GM18519 (cell line): ENCODE data around the gene ADAMTS3.

Experiments
- ATAC-seq: cut with Tn5 transposase; IDR thresholded peaks from one replicate; pipeline ENCODE4 v1.9.1; 2021; ENCODE audit warnings: mild to moderate bottlenecking, moderate library complexity; ENCODE audit not compliant: unreplicated experiment, low FRiP score

Gene ADAMTS3

GRCh38 chr4:72568959-72569718, at the start of gene ADAMTS3:
Gene ADAMTS3 (minus strand): TSS chr4:72569221. CDS start chr4:72568762, 459 bp downstream.
- ATAC-seq = no peak

GRCh38 chr4:72613959-72614358, 44.9 kb upstream of the ADAMTS3 start:
- no peak for ATAC-seq

- no peak for ATAC-seq
Measured at GRCh38 chr4:72606751-72607150, 37.7 kb upstream of the ADAMTS3 start.

GRCh38 chr4:72604324-72604723, 35.3 kb upstream of the ADAMTS3 start:
- ATAC-seq = no peak

- ATAC-seq = no peak
Measured at GRCh38 chr4:72602396-72603376, 33.7 kb upstream of the ADAMTS3 start.

GRCh38 chr4:72591547-72592454, 22.8 kb upstream of the ADAMTS3 start:
- no peak for ATAC-seq

- ATAC-seq = no peak
Measured at GRCh38 chr4:72587334-72587733, 18.3 kb upstream of the ADAMTS3 start.

GRCh38 chr4:72582853-72583252, 13.8 kb upstream of the ADAMTS3 start:
- no peak for ATAC-seq

GRCh38 chr4:72577211-72577610, 8.2 kb upstream of the ADAMTS3 start:
- no peak for ATAC-seq

- no peak for ATAC-seq
Measured at GRCh38 chr4:72571337-72571736, 2.3 kb upstream of the ADAMTS3 start.

- no peak for ATAC-seq
Measured at GRCh38 chr4:72569719-72570235, 756 bp upstream of the ADAMTS3 start.

GRCh38 chr4:72567821-72568675, 973 bp downstream of the ADAMTS3 start:
- peak; percentile 65 for ATAC-seq

GRCh38 chr4:72567036-72567435, 2.0 kb downstream of the ADAMTS3 start:
- ATAC-seq = no peak

GRCh38 chr4:72566464-72566972, 2.5 kb downstream of the ADAMTS3 start:
- ATAC-seq = no peak

GRCh38 chr4:72564789-72565188, 4.2 kb downstream of the ADAMTS3 start:
- ATAC-seq = no peak

GRCh38 chr4:72564184-72564583, 4.8 kb downstream of the ADAMTS3 start:
- ATAC-seq = no peak

GRCh38 chr4:72558655-72559054, 10.4 kb downstream of the ADAMTS3 start:
- no peak for ATAC-seq

- no peak for ATAC-seq
Measured at GRCh38 chr4:72557021-72557420, 12.0 kb downstream of the ADAMTS3 start.

GRCh38 chr4:72555377-72555831, 13.6 kb downstream of the ADAMTS3 start:
- no peak for ATAC-seq
